KOPT-K1 (cell line): ENCODE data around the gene VPREB1.

Experiments used
- H3K27ac ChIP-seq: fragments of 200-600 bp; sonication (generic); 2 replicates; pipeline ENCODE4 v1.5.1; 2016; ENCODE audit warnings: antibody characterized with exemption, mild to moderate bottlenecking, low read depth, low read length; ENCODE audit not compliant: poor library complexity, severe bottlenecking
- H3K36me3 ChIP-seq: fragments of 200-600 bp; sonication (generic); 2 replicates; pipeline ENCODE4 v1.5.1; 2017; ENCODE audit warnings: antibody characterized with exemption, mild to moderate bottlenecking, low read length, moderate library complexity; ENCODE audit not compliant: insufficient read depth
- H3K9me3 ChIP-seq: fragments of 200-600 bp; sonication (generic); 2 replicates; pipeline ENCODE4 v1.5.1; 2017; ENCODE audit warnings: antibody characterized with exemption, low read length, mild to moderate bottlenecking; ENCODE audit not compliant: insufficient read depth, poor library complexity, severe bottlenecking

VPREB1 gene

DNA sequence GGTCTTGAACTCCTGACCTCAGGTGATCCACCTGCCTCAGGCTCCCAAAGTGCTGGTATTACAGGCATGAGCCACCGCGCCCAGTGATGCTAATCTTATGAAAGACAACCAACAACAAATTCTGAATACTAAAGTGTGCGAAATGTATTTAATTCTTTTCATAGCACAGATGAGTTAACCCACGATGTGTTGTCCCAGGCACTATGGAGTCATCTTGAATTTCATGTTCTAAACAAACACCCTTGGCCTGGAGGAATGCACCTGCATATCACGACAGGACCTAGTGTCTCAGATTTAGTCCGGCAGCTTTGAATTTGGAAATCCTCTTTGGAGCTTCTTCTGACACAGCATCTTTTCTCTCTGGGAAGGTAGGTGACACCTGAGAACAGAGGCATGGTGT lies 16.2 kb upstream of the VPREB1 start:
- Histone ChIP-seq H3K36me3 (no peaks in the 10 kb centered on the region), H3K27ac (no peak overlapping the region), H3K9me3 (no peaks in the 10 kb centered on the region)

- no peak overlapping the region for H3K27ac ChIP-seq
- H3K36me3 ChIP-seq = no peaks in the 10 kb centered on the region
- no peaks in the 10 kb centered on the region for H3K9me3 ChIP-seq
Observed at GRCh38 chr22:22228921-22229320, 15.7 kb upstream of the VPREB1 start.

- H3K36me3 ChIP-seq = no peaks in the 10 kb centered on the region
- H3K27ac ChIP-seq = no peak overlapping the region
- no peaks in the 10 kb centered on the region for H3K9me3 ChIP-seq
Observed at GRCh38 chr22:22229683-22230420, 14.7 kb upstream of the VPREB1 start.

- no peak overlapping the region for H3K27ac ChIP-seq
- no peaks in the 10 kb centered on the region for H3K36me3 ChIP-seq
- no peaks in the 10 kb centered on the region for H3K9me3 ChIP-seq
Observed at GRCh38 chr22:22230438-22230837, 14.1 kb upstream of the VPREB1 start.

GRCh38 chr22:22233081-22233480 lies 11.5 kb upstream of the VPREB1 start:
- H3K27ac ChIP-seq = no peak overlapping the region
- no peaks in the 10 kb centered on the region for H3K36me3 ChIP-seq
- H3K9me3 ChIP-seq = no peaks in the 10 kb centered on the region

DNA sequence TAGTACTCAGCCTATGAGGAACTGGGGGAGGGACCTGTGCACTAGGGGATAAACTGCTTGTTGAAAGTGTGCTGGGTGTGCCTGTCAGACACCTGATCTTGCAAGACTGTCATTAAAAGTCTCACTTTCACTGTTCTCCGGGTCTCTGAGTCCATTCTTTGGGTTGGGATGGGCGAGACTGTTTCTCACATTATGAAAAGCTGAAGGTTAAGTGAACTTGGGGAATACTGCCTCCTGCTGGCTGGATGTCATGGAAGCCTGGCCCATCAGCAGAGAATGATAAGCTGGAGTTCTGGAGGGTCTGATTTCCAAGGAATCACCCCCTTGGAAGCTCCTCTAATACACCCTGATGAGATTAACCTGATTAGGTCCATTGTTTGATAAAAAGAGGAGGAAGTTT lies 9.0 kb upstream of the VPREB1 start:
- H3K36me3 ChIP-seq = no peaks in the 10 kb centered on the region
- H3K27ac ChIP-seq = no peak overlapping the region
- no peaks in the 10 kb centered on the region for H3K9me3 ChIP-seq

DNA sequence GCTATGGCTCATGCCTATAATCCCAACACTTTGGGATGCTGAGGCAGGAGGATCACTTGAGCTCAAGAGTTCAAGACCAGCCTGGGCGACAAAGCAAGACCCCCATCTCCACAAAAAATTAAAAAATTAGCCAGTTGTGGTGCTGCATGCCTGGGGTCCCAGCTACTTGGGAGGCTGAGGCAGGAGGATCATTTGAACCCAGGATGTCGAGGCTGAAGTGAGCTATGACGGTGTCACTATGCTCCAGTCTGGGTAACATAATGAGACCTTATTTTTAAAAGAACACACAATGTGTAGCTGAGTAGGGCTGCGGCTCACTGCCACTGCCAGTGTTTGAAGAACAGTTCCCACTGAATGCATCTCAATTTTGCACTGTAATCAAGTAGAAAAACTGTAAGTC lies 7.1 kb upstream of the VPREB1 start:
- Histone ChIP-seq H3K36me3 (no peaks in the 10 kb centered on the region), H3K27ac (no peak overlapping the region), H3K9me3 (no peaks in the 10 kb centered on the region)

- H3K27ac ChIP-seq = no peak overlapping the region
- H3K36me3 ChIP-seq = no peaks in the 10 kb centered on the region
- H3K9me3 ChIP-seq = no peaks in the 10 kb centered on the region
Observed at GRCh38 chr22:22239311-22239939, 5.2 kb upstream of the VPREB1 start.

GRCh38 chr22:22241554-22241898 lies 3.1 kb upstream of the VPREB1 start:
- no peaks in the 10 kb centered on the region for H3K36me3 ChIP-seq
- no peaks in the 10 kb centered on the region for H3K9me3 ChIP-seq
- H3K27ac ChIP-seq = no peak overlapping the region

- Histone ChIP-seq H3K36me3 (no peaks in the 10 kb centered on the region), H3K9me3 (no peaks in the 10 kb centered on the region), H3K27ac (no peak overlapping the region)
Observed at GRCh38 chr22:22242488-22242887, 2.1 kb upstream of the VPREB1 start.

DNA sequence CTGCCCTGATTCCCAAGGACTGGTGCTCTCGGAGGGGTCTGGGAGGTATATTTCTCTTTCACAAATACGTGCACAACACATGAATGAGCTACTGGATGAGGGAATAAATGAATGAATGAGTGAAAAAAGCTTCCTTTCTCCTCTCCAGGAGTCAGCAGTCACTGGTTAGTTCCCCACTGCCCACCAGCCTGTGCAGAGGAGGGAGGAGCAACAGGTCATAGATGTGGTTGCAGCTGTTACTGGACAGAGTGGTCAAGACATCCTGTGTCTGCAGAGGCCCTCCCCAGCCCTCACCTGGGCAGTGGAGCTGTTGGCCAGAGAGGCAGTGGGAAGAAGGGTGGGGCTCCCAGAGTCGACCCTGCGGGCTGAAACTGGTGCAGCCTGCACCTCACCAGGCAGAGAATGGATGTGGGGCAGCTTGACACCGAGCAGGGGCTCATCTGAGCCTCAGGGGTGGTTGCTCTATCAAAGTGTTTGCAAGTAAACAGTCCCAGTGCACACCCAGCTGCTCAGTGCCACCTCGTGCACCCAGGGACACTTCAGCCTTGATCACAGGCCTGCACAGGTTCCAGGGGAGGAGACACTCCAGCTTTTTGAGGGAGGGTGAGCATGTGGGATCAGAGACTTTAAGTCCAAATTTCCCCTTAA lies 1.4 kb upstream of the VPREB1 start:
- Histone ChIP-seq H3K27ac (peak overlapping the region; percentile 17), H3K36me3 (no peaks in the 10 kb centered on the region), H3K9me3 (no peaks in the 10 kb centered on the region)

- H3K36me3 ChIP-seq = no peaks in the 10 kb centered on the region
- H3K27ac ChIP-seq = peak overlapping the region; percentile 97
- no peaks in the 10 kb centered on the region for H3K9me3 ChIP-seq
Observed at GRCh38 chr22:22245256-22245909, 797 bp downstream of the VPREB1 start.

GRCh38 chr22:22245935-22246525 lies 1.4 kb downstream of the VPREB1 start:
- Histone ChIP-seq H3K9me3 (no peaks in the 10 kb centered on the region), H3K27ac (peak overlapping the region; percentile 97), H3K36me3 (no peaks in the 10 kb centered on the region)

- H3K27ac ChIP-seq = peak overlapping the region; percentile 97
- no peaks in the 10 kb centered on the region for H3K9me3 ChIP-seq
- no peaks in the 10 kb centered on the region for H3K36me3 ChIP-seq
Observed at GRCh38 chr22:22246706-22247105, 2.1 kb downstream of the VPREB1 start.

DNA sequence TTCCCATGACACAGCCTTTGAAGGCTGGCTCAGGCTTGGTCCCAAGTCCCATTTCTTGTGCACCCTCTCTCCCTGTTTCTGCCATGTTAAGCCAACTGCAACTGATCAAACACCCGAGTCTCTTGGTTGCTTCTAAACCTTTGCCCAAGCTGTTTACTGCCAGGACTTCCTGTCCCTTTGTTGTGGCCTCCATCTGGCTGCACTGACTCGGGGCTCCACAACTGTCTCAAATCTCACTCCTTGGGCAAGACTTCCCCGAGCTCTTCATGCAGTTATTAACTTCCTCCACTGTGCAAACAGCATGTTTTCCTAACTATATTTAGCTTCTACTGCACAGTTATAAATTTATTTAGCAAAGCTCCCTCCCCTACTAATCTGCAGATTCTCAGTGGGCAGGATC lies 4.3 kb downstream of the VPREB1 start:
- Histone ChIP-seq H3K36me3 (no peaks in the 10 kb centered on the region), H3K9me3 (no peaks in the 10 kb centered on the region), H3K27ac (peak overlapping the region; percentile 97)
